ENCODE results near the gene MYMX. TPM values are rescaled to one million over a fixed set of nuclear protein-coding genes. Genes with fewer than 3 reads are reported as not detected.

MYMX gene
- total RNA-seq, 1 donor = not detected

DNA sequence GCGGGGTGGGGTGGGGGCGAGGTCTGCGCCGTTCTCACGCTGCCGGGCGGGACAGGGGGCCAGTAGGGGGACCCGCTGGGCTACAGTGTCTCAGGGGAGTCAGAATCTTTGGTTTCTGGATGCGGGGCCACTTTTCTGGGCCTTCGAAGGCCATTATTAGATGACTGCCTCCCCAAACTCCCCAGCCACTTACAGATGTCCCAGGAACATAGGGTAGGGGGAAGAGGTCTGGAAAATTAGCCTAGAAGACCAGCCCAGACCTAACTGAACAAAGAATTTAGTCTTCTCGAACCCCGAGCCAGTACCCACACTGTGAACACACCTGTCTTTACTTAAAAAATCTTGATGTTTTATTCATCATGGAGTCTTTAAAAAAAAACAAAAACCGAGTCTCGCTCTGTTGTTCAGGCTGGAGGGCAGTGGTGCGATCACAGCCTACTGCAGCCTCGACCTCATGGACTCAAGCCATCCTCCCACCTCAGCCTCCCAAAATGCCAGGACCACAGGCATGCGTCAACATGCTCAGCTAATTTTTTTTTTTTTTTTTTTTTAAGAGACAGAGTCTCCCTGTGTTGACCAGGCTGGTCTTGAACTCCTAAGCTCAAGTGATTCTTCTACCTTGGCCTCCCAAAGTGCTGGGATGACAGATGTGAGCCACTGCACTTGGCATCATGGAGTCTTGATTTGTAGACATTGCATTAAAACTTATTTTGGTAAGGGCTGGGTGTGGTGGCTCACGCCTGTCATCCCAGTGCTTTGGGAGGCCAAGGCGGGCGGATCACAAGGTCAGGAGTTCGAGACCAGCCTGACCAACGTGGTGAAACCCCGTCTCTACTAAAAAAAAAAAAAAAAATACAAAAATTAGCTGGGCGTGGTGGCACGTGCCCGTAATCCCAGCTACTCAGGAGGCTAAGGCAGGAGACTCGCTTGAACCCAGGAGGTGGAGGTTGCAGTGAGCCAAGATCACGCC lies 3.4 kb downstream of the MYMX start:
- no peak for DNase-seq (ENCODE audit: insufficient read length, low spot score, missing footprints)
- Histone ChIP-seq H3K4me2 (ENCODE audit: insufficient read depth, low read length) (peak overlapping the region; percentile 28), H3K27me3 (ENCODE audit: insufficient read depth, low read length) (no peaks in the 10 kb centered on the region), H3K9me3 (ENCODE audit: low read depth, low read length) (no peaks in the 10 kb centered on the region), H3K27ac (ENCODE audit: low read depth, low read length) (no peak overlapping the region), H3K79me2 (ENCODE audit: insufficient read depth, low read length) (peaks cover 8% of the 10 kb centered on the region), H2AFZ (ENCODE audit: low read length) (no peak overlapping the region), H3K4me3 (ENCODE audit: insufficient read depth, low read length) (peak overlapping the region; percentile 70), H4K20me1 (ENCODE audit: insufficient read depth, low read length) (no peaks in the 10 kb centered on the region), H3K36me3 (ENCODE audit: insufficient read depth, low read length) (no peaks in the 10 kb centered on the region), H3K4me1 (ENCODE audit: insufficient read depth, low read length) (peaks cover 39% of the 10 kb centered on the region)
- TF ChIP-seq, protein P1, sequence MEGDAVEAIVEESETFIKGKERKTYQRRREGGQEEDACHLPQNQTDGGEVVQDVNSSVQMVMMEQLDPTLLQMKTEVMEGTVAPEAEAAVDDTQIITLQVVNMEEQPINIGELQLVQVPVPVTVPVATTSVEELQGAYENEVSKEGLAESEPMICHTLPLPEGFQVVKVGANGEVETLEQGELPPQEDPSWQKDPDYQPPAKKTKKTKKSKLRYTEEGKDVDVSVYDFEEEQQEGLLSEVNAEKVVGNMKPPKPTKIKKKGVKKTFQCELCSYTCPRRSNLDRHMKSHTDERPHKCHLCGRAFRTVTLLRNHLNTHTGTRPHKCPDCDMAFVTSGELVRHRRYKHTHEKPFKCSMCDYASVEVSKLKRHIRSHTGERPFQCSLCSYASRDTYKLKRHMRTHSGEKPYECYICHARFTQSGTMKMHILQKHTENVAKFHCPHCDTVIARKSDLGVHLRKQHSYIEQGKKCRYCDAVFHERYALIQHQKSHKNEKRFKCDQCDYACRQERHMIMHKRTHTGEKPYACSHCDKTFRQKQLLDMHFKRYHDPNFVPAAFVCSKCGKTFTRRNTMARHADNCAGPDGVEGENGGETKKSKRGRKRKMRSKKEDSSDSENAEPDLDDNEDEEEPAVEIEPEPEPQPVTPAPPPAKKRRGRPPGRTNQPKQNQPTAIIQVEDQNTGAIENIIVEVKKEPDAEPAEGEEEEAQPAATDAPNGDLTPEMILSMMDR (IDR thresholded peaks at IDR 0.05; ENCODE audit: extremely low read depth, low read depth, low read length) = no peak

DNA sequence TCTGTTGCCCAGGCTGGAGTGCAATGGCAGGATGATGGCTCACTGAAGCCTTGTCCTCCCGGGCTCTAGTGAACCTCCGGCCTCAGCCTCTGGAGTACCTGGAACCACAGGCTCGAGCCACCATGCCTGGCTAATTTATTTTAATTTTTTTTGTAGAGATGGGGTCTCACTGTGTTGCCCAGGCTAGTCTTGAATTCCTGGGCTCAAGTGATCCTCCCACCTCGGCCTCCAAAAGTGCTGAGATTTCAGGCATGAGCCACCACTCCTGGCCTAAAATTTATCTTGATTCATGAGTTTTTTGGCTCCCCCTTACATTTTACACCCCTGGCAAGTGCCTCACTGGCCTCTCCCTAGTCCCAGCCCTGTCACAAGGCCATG lies 4.2 kb downstream of the MYMX start:
- Histone ChIP-seq H4K20me1 (ENCODE audit: insufficient read depth, low read length) (no peaks in the 10 kb centered on the region), H3K4me3 (ENCODE audit: insufficient read depth, low read length) (no peak overlapping the region), H3K27ac (ENCODE audit: low read depth, low read length) (no peak overlapping the region), H3K9me3 (ENCODE audit: low read depth, low read length) (no peaks in the 10 kb centered on the region), H3K36me3 (ENCODE audit: insufficient read depth, low read length) (no peaks in the 10 kb centered on the region), H3K27me3 (ENCODE audit: insufficient read depth, low read length) (no peaks in the 10 kb centered on the region), H3K4me2 (ENCODE audit: insufficient read depth, low read length) (no peak overlapping the region), H3K4me1 (ENCODE audit: insufficient read depth, low read length) (peaks cover 39% of the 10 kb centered on the region), H3K79me2 (ENCODE audit: insufficient read depth, low read length) (peaks cover 11% of the 10 kb centered on the region), H2AFZ (ENCODE audit: low read length) (peak overlapping the region; percentile 73)
- no peak for DNase-seq (ENCODE audit: insufficient read length, low spot score, missing footprints)
- TF ChIP-seq, protein P1 (IDR thresholded peaks at IDR 0.05; ENCODE audit: extremely low read depth, low read depth, low read length) = no peak

DNA sequence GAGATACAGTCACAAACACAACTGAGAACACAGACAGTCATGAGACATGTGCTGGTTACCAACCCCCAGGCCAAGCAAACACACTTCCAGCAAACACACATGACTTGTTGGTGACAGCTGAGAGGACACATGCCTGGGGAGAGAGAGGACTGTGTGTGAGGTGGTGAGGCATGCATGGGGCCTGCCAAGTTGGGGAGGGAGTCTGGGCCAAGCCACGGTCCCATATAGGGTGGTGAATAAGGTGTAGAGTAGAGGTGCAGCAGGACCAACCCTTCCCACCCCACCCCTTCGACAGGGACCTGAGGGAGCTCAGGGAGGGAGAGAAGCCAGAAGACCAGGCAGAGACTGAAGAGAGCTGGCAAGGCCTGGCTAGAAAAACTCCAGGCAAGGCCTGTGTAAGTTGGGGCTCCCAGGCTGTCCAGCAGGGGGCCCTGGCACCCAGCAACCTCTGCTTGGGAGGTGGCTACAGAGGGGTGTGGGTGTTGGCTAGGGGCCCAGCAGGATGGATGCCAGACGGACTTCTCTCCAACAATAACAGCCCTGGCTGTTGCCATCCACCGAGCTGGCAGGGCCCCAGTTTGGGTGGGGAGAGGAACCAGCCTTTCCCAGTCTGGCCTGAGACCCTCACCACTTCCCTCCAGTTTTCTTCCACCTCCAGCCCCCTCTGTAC lies 4.7 kb downstream of the MYMX start:
- H3K79me2 ChIP-seq (ENCODE audit: insufficient read depth, low read length) = peaks cover 16% of the 10 kb centered on the region
- H3K27me3 ChIP-seq (ENCODE audit: insufficient read depth, low read length) = no peaks in the 10 kb centered on the region
- TF ChIP-seq, protein P1 (IDR thresholded peaks at IDR 0.05; ENCODE audit: extremely low read depth, low read depth, low read length) = peak; percentile 89
- H2AFZ ChIP-seq (ENCODE audit: low read length) = peak overlapping the region; percentile 73
- no peak overlapping the region for H3K27ac ChIP-seq (ENCODE audit: low read depth, low read length)
- H3K9me3 ChIP-seq (ENCODE audit: low read depth, low read length) = no peaks in the 10 kb centered on the region
- H3K36me3 ChIP-seq (ENCODE audit: insufficient read depth, low read length) = no peaks in the 10 kb centered on the region
- peak; percentile 99 for DNase-seq (ENCODE audit: insufficient read length, low spot score, missing footprints)
- H3K4me2 ChIP-seq (ENCODE audit: insufficient read depth, low read length) = peak overlapping the region; percentile 64
- peak overlapping the region; percentile 47 for H3K4me3 ChIP-seq (ENCODE audit: insufficient read depth, low read length)
- H4K20me1 ChIP-seq (ENCODE audit: insufficient read depth, low read length) = no peaks in the 10 kb centered on the region
- H3K4me1 ChIP-seq (ENCODE audit: insufficient read depth, low read length) = peaks cover 40% of the 10 kb centered on the region

DNA sequence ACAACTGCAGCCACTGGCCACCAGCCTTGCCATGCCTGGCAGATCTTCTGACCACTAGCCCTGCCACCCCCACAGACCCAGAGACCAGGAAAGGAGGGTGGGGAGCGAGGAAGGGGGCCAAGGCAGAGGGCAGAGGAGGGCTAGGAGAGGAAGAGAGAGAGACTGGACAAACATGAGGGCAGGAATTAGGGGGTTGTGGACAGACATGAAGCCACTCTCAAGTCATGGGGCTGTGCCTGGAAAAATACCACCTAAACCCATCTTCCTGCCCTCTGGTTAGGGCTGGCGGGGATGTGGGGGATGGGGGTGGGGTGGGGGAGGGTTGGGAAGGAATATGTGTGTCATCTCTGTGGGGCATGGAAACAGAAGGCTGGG lies 5.2 kb downstream of the MYMX start:
- Histone ChIP-seq H3K79me2 (ENCODE audit: insufficient read depth, low read length) (peaks cover 20% of the 10 kb centered on the region), H3K27me3 (ENCODE audit: insufficient read depth, low read length) (no peaks in the 10 kb centered on the region), H3K4me3 (ENCODE audit: insufficient read depth, low read length) (peak overlapping the region; percentile 47), H2AFZ (ENCODE audit: low read length) (peak overlapping the region; percentile 35), H3K27ac (ENCODE audit: low read depth, low read length) (no peak overlapping the region), H3K9me3 (ENCODE audit: low read depth, low read length) (no peaks in the 10 kb centered on the region), H3K36me3 (ENCODE audit: insufficient read depth, low read length) (no peaks in the 10 kb centered on the region), H3K4me2 (ENCODE audit: insufficient read depth, low read length) (peak overlapping the region; percentile 64), H3K4me1 (ENCODE audit: insufficient read depth, low read length) (peaks cover 42% of the 10 kb centered on the region), H4K20me1 (ENCODE audit: insufficient read depth, low read length) (no peaks in the 10 kb centered on the region)
- TF ChIP-seq, protein P1 (IDR thresholded peaks at IDR 0.05; ENCODE audit: extremely low read depth, low read depth, low read length) = no peak
- peak; percentile 88 for DNase-seq (ENCODE audit: insufficient read length, low spot score, missing footprints)
